ENCODE measurements around the gene STK39.

STK39 gene

DNA sequence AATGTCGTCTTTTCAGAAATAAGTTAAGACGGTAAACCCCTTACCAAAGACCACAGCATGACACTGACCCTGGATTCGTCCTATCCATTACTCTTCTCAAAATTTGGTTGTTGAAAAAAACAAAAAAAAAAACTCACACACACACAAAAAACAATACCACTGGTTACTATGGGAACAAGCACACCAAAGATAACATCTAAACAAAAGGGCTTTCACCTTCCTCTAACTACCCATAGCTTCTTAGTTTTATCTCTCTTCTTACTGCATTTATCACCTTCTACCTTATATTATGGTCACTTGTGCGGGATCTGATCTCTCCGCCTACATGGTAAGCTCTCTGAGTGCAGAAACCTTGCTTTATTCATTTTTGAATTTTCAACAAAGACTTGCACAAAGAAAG is 192.7 kb downstream of the STK39 start:
- Histone ChIP-seq H3K4me2 (ENCODE audit: low read length) (no peak overlapping the region), H3K4me3 (ENCODE audit: low read depth, low read length) (no peak overlapping the region), H3K27ac (no peak overlapping the region), H3K4me1 (no peaks in the 10 kb centered on the region), H3K27me3 (ENCODE audit: control insufficient read depth, insufficient read depth, low read length) (no peaks in the 10 kb centered on the region), H3K36me3 (ENCODE audit: control insufficient read depth, insufficient read depth, low read length) (no peaks in the 10 kb centered on the region), H3K9ac (no peak overlapping the region), H2AFZ (no peak overlapping the region), H3K9me3 (ENCODE audit: control insufficient read depth, low read length) (no peaks in the 10 kb centered on the region), H3K79me2 (no peaks in the 10 kb centered on the region)
- TF ChIP-seq, protein P1, sequence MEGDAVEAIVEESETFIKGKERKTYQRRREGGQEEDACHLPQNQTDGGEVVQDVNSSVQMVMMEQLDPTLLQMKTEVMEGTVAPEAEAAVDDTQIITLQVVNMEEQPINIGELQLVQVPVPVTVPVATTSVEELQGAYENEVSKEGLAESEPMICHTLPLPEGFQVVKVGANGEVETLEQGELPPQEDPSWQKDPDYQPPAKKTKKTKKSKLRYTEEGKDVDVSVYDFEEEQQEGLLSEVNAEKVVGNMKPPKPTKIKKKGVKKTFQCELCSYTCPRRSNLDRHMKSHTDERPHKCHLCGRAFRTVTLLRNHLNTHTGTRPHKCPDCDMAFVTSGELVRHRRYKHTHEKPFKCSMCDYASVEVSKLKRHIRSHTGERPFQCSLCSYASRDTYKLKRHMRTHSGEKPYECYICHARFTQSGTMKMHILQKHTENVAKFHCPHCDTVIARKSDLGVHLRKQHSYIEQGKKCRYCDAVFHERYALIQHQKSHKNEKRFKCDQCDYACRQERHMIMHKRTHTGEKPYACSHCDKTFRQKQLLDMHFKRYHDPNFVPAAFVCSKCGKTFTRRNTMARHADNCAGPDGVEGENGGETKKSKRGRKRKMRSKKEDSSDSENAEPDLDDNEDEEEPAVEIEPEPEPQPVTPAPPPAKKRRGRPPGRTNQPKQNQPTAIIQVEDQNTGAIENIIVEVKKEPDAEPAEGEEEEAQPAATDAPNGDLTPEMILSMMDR (IDR thresholded peaks at IDR 0.05), result no peak

DNA sequence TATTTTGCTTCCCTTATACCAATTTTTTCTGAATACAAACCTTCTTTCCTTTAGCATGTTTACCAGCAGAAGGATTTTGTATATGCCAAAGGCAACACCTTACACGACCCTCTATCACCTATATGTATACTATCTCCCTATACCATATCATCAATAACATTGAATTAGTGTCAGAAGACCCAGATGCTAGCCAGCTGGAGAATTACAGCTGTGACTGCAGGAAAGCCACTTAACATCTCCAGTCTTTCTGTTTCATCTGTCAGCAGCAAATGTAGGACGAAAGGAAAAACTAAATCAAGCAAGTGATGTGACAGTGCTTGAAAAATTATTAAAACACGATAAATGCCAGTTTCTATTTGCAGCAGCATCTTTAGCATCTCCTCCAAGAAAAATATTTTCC is 193.7 kb downstream of the STK39 start:
- Histone ChIP-seq H3K79me2 (no peaks in the 10 kb centered on the region), H3K27me3 (ENCODE audit: control insufficient read depth, insufficient read depth, low read length) (no peaks in the 10 kb centered on the region), H3K4me1 (no peaks in the 10 kb centered on the region), H3K4me3 (ENCODE audit: low read depth, low read length) (no peak overlapping the region), H2AFZ (no peak overlapping the region), H3K9ac (no peak overlapping the region), H3K9me3 (ENCODE audit: control insufficient read depth, low read length) (no peaks in the 10 kb centered on the region), H3K4me2 (ENCODE audit: low read length) (no peak overlapping the region), H3K27ac (no peak overlapping the region), H3K36me3 (ENCODE audit: control insufficient read depth, insufficient read depth, low read length) (no peaks in the 10 kb centered on the region)
- TF ChIP-seq, protein P1 (IDR thresholded peaks at IDR 0.05), result no peak

DNA sequence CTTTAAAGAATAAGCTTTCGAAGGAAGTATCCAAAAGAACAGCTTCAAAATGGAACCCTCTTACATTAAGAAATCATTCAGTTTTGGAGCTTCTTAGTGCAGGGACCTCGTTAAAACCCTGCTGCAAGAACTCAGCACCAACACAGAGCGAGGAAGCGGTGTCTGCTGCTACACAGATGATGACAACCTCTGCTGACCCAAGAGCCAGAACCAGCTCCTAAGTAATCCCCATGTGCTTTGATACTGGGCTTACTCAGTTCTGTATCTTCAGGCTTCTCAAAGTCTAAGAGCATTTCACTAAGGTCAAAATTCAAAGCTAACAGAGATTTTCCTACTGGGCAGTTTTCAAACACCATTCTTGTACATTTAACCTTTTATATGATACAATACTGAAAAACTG is 194.6 kb downstream of the STK39 start:
- no peaks in the 10 kb centered on the region for H3K36me3 ChIP-seq (ENCODE audit: control insufficient read depth, insufficient read depth, low read length)
- TF ChIP-seq, protein P1 (IDR thresholded peaks at IDR 0.05), result no peak
- H3K4me1 ChIP-seq, result no peaks in the 10 kb centered on the region
- H3K4me3 ChIP-seq (ENCODE audit: low read depth, low read length), result no peak overlapping the region
- H3K9ac ChIP-seq, result no peak overlapping the region
- H3K27ac ChIP-seq, result no peak overlapping the region
- H3K79me2 ChIP-seq, result no peaks in the 10 kb centered on the region
- no peaks in the 10 kb centered on the region for H3K9me3 ChIP-seq (ENCODE audit: control insufficient read depth, low read length)
- H3K4me2 ChIP-seq (ENCODE audit: low read length), result no peak overlapping the region
- H2AFZ ChIP-seq, result no peak overlapping the region
- H3K27me3 ChIP-seq (ENCODE audit: control insufficient read depth, insufficient read depth, low read length), result no peaks in the 10 kb centered on the region

DNA sequence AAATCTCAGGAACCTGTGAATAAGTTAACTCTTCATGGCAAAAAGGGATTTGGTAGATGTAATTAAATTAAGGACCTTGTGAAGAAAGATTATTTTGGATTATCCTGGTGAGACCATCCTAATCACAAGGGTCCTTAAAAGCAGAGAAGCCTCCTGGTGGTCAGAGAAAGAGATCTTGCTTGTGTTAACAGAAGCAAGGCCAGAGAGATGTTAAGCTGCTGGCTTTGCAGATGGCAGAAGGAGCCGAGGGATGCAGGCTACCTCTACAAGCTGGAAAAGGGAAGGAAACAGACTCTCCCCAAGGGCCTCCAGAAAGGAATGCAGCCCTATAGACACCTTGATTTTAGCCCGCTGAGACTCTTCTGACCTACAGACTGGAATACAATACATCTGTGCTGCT is 197.0 kb downstream of the STK39 start:
- H3K9me3 ChIP-seq (ENCODE audit: control insufficient read depth, low read length), result no peaks in the 10 kb centered on the region
- H3K4me1 ChIP-seq, result no peaks in the 10 kb centered on the region
- no peak overlapping the region for H2AFZ ChIP-seq
- TF ChIP-seq, protein P1 (IDR thresholded peaks at IDR 0.05), result no peak
- no peaks in the 10 kb centered on the region for H3K27me3 ChIP-seq (ENCODE audit: control insufficient read depth, insufficient read depth, low read length)
- H3K79me2 ChIP-seq, result no peaks in the 10 kb centered on the region
- no peak overlapping the region for H3K27ac ChIP-seq
- H3K9ac ChIP-seq, result no peak overlapping the region
- no peak overlapping the region for H3K4me3 ChIP-seq (ENCODE audit: low read depth, low read length)
- H3K36me3 ChIP-seq (ENCODE audit: control insufficient read depth, insufficient read depth, low read length), result no peaks in the 10 kb centered on the region
- H3K4me2 ChIP-seq (ENCODE audit: low read length), result no peak overlapping the region

DNA sequence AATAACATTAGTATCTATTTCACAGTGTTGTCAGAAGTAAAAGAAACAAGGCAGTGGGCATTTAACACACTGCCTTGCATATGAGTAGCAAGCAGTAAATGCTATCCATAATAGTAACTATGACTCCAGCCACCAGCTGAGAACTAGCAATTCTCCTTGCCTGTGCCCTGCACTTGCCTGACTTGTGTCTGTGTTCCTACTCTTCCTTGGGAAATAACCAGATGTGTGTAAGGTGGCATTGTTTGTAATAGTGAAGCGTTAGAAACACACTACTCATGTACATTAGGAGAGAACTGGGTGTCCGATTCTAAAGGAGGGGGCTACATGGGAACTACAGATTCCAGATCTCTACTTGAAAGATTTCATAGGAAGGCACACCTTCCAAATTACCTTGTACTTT is 197.8 kb downstream of the STK39 start:
- Histone ChIP-seq H2AFZ (no peak overlapping the region), H3K9ac (no peak overlapping the region), H3K4me1 (no peaks in the 10 kb centered on the region), H3K9me3 (ENCODE audit: control insufficient read depth, low read length) (no peaks in the 10 kb centered on the region), H3K4me2 (ENCODE audit: low read length) (no peak overlapping the region), H3K27me3 (ENCODE audit: control insufficient read depth, insufficient read depth, low read length) (no peaks in the 10 kb centered on the region), H3K79me2 (no peaks in the 10 kb centered on the region), H3K36me3 (ENCODE audit: control insufficient read depth, insufficient read depth, low read length) (no peaks in the 10 kb centered on the region), H3K27ac (no peak overlapping the region), H3K4me3 (ENCODE audit: low read depth, low read length) (no peak overlapping the region)
- TF ChIP-seq, protein P1 (IDR thresholded peaks at IDR 0.05), result no peak

All from parathyroid adenoma (tissue), 2 donors.